ENCODE results near the gene RNPS1.
A peak's percentile ranks its signal among the peaks of the same experiment; 100 is the strongest.

RNPS1 gene

DNA sequence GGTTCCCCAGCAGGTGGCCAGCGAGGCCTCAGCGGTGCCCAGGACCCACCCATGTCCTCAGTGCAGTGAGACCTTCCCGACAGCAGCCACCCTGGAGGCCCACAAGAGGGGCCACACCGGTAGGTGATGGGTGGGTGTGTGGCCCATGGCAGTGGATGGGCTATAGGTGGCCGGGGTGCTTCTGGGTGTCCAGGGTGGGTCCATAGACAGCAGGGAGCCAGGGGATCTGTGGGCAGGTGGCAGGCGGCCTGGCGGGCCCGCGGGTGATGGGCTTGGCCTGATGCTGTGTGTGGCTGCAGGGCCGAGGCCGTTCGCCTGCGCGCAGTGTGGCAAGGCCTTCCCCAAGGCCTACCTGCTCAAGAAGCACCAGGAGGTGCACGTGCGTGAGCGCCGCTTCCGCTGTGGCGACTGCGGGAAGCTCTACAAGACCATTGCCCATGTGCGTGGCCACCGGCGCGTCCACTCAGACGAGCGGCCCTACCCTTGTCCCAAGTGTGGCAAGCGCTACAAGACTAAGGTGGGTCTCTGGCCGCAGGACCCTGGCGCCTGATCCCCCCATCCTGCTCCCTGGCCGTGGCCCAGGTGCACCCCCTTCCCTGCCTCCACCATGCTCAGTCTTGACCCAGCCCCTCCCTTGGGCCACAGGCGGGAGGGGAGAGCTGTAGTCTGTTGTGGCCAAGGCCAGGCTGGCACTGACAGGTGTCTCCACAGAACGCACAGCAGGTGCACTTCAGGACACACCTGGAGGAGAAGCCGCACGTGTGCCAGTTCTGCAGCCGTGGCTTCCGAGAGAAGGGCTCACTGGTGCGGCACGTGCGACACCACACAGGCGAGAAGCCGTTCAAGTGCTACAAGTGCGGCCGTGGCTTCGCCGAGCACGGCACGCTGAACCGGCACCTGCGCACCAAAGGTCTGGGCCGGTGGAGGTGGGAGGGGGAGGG is 33.8 kb downstream of the RNPS1 start:
- no peak for DNase-seq

- no peak for DNase-seq
Measured at GRCh38 chr16:2233046-2233775, 34.7 kb downstream of the RNPS1 start.

GRCh38 chr16:2232094-2232990 is 35.6 kb downstream of the RNPS1 start:
- DNase-seq = no peak

DNA sequence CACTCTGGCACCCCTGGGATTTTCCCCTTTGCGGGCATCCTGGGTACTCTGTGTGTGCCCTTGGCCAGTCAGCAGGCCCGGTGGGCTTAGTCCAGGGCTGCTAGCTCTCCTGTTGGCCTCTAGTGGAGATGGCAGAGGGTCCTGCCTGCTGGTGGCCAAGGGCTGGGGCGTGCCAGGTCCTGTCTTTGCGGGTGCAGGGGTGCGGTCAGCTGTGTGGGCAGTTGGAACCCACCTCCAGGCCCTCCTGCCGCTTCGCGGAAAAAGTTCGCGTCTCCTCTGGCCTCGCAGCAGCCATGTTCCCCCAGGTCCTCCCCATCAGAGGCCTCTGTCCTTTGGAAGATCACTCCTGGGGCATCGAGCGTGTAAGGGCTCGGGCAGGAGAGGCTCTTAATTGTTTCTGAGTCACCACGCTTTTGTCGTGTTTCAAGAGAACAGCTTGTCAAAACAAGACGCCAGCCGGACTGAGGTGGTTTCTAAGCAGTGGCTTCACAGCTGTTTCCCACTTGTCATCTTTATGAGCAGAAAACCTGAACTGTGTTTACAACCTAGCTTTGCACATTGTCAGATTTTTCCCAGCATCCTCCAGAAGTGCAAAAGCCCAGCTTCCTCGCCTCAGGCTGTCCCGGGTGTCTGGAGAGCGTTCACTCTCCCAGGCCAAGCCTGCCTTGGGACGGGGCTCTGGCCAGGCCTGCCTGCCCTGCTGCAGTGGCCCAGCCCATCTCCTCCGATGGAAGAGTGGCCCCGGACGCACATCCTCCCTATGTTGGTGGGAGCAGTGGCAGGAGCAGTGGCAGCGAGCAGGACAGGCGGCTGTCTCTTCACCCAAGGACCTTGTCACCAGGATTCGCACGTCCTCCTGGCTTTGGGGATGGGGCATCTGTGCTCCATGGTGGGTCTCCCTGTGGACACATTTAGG is 36.7 kb downstream of the RNPS1 start:
- no peak for DNase-seq

- DNase-seq = no peak
Measured at GRCh38 chr16:2230376-2230775, 37.5 kb downstream of the RNPS1 start.

GRCh38 chr16:2229632-2230250 is 38.2 kb downstream of the RNPS1 start:
- DNase-seq = no peak

DNA sequence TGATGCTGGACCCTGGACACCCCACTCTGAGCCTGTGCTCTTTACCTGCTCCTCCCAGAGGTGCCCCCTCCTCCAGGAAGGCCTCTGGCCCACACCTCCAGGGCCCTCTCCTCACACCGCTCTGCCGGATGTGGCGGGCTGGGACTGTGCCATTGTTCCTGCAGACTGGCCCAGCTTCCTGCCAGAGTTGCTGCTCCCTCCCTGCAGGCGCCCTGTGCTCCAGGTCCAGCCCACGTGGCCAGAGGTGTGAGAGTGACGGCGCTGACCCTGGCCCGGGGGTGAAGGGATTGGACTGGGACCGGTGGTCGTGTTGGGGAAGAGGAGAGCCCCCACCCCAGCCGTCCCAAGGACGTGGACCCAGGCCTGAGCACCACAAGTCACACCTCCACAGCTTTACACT is 38.8 kb downstream of the RNPS1 start:
- no peak for DNase-seq

- DNase-seq = no peak
Measured at GRCh38 chr16:2228161-2228824, 39.6 kb downstream of the RNPS1 start.

- no peak for DNase-seq
Measured at GRCh38 chr16:2226918-2227317, 41.0 kb downstream of the RNPS1 start.

DNA sequence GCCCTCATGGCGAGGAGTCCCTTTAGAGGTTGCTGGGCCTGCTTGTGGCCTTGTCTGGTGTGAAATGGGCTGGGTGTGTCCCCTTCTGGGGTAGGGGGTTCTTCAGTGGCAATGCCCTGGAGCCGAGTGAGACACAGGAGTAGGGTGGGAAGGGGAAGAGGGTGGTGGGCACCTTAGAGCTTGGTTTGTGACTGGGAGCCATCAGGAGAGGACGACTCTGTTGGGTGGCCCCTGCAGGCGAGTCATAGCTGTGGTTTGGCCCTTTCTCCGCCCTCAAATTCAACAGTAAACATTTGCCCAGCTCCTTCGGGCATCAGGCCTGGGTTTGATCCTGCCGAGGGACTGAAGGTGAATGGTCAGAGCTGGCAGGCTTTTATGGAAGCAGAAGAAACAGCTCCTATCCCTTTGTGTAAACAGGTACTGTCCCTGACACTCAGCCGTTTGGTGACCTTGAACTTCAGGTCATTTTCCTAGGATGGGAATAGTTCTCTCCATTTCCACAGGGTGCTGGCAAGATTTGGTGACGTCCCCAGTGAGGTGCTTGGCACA is 41.6 kb downstream of the RNPS1 start:
- DNase-seq = no peak

DNA sequence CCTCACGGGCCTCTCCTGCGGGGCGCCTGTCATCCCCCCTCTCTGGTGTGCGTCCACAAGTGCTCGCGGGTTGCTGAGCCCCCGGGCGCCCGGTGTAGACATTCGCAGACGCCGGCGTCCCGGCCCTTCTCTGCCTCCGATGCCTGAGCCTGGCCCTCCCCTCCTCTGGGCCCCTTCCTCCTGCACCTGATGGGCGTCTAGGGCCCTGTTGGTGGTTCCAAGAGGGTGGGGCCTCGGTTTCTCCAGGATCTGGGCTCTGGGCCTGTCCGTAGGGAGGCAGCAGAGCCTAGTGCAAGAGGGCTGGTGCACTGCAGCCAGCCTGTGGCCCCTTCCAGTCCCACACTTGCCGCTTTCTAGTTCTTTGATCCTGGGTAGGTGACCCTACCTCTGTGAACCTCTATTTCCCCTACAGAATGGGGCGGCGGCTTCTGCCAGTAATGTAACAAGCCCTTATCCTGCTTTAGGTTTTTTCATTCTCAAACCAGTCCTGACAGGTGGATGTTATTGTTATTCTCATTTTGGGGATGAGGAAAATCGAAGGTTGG is 43.9 kb downstream of the RNPS1 start:
- DNase-seq = peak; percentile 36

- peak; percentile 99 for DNase-seq
Measured at GRCh38 chr16:2223221-2223941, 44.5 kb downstream of the RNPS1 start, which contains the start of gene E4F1. Gene E4F1 (plus strand): TSS chr16:2223591. CDS start chr16:2223614, 23 bp downstream.

DNA sequence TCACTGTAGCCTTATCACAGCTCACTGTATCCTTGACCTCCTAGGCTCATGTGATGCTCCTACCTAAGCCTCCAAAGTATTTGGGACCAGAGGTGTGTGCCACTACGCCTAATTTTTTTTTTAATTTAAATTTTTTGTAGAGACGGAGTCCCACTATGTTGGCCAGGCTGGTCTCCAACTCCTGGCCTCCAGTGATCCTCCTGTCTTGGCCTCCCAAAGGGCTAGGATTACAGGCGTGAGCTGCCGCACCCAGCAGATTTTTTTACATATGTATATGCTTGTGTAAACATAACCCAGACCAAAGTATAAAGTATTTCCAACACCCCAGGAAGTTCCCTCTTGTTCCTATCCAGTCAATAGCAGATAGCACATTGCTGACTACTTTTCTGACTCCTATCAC is 51.6 kb downstream of the RNPS1 start:
- DNase-seq = no peak

DNA sequence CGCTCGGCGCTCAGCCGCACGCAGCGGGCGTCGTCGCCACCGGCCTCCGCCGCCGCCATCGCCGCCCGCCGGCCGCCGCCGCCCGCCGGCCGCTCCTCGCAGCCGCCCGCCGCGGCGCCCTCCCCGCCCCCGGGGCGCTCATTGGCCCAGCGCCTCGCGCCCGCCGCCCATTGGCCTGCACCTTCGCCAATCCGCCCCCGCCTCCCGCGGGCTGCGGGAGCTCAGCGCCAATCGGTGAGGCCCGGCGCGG is 53.3 kb downstream of the RNPS1 start, which contains the start of gene PGP:
PGP (minus strand) TSS at position 122 of the 250 bp plus-strand sequence; CDS start at position 59, 63 bp downstream.
- no peak for DNase-seq

- no peak for DNase-seq
Measured at GRCh38 chr16:2213817-2214718, 53.9 kb downstream of the RNPS1 start.

DNA sequence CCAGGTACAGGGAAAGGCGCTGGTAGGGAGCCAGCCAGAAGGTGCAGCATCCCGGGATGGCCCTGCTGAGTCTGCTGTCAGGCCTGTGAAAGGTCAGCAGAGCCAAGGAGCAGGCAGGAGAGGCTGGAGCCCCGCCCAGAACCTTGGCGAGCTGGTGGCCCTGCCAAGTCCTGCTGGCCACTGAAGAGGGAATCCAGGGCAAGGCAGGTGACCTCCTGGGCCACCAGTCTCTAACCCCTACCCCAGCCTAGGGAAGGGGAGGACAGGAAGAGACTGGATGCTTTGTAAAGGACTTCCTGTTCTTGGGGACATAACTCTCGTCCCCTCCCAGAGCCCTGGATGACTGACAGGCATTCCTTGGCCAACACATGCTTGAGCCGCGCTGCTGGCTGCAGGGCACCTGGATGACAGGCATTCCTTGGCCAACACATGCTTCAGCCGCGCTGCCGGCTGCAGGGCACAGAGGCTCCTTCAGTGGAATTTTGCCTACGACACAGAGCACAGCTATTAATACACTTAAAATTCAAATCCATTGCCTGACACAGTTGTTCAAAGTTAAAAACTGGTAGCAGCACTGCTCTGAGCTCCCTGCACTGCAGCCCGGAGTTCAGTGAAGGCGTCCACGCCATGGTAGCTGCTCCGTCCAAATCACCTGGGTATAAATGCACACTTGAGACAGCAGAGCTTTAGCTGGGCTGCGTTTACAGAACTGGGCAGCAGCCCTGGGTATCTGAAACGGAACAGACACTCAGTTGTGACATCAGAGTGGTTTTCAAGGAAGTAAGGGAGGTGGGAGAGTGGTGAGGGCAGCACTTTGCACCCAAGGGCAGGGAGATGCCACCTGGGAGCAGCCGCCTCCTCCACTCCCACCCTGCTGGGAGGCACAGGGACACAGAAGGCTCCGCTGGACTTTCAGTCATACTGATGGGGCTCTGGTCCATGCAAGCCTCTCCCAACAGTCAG is 55.3 kb downstream of the RNPS1 start:
- no peak for DNase-seq

- DNase-seq = no peak
Measured at GRCh38 chr16:2211923-2212347, 56.0 kb downstream of the RNPS1 start.
